OCI-LY1 (cell line): Measurements from ENCODE around the gene SNAP25.

Source experiments
- EZH2 ChIP-seq: fragments of 200-600 bp; sonication (generic), shearing (Covaris generic); IDR thresholded peaks from 2 replicates; pipeline ENCODE4 v1.8.0; 2017; ENCODE audit warnings: borderline replicate concordance, mixed run types, mild to moderate bottlenecking, antibody characterized with exemption, low read length, moderate library complexity, mixed read lengths
- TF ChIP-seq, protein P1 (sequence below): fragments of 200-600 bp; sonication (generic), shearing (Covaris generic); IDR thresholded peaks from 2 replicates; pipeline ENCODE4 v1.5.1; 2017; ENCODE audit warnings: mild to moderate bottlenecking, antibody characterized with exemption, low read length, moderate library complexity, mixed read lengths

GRCh38 chr20:10280018-10280908 lies 61.6 kb downstream of the SNAP25 start:
- TF ChIP-seq, protein P1, sequence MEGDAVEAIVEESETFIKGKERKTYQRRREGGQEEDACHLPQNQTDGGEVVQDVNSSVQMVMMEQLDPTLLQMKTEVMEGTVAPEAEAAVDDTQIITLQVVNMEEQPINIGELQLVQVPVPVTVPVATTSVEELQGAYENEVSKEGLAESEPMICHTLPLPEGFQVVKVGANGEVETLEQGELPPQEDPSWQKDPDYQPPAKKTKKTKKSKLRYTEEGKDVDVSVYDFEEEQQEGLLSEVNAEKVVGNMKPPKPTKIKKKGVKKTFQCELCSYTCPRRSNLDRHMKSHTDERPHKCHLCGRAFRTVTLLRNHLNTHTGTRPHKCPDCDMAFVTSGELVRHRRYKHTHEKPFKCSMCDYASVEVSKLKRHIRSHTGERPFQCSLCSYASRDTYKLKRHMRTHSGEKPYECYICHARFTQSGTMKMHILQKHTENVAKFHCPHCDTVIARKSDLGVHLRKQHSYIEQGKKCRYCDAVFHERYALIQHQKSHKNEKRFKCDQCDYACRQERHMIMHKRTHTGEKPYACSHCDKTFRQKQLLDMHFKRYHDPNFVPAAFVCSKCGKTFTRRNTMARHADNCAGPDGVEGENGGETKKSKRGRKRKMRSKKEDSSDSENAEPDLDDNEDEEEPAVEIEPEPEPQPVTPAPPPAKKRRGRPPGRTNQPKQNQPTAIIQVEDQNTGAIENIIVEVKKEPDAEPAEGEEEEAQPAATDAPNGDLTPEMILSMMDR = no peak
- TF ChIP-seq EZH2 = no peak
